RWPE1 (cell line): ENCODE data around the gene CROCC.
"Not testable (repeated sequence)": the region's sequence is repeated elsewhere in the genome, so short reads cannot be mapped to it uniquely, and the experiment has no call there.

Source experiments
- CTCF ChIA-PET: fragments of 350-600 bp; sonication (Branson Sonifier 250); formaldehyde crosslinking; extraction: SDS; loops from one replicate; lab custom pipeline; 2021; lab: Yijun Ruan, JAX
- POLR2A ChIA-PET: fragments of 400-600 bp; formaldehyde crosslinking; extraction: SDS; loops from one replicate; lab custom pipeline; 2020; ENCODE audit warnings: antibody characterized with exemption; ENCODE audit not compliant: low non-redundant PET; lab: Yijun Ruan, JAX
- DNase-seq: peaks from one replicate; pipeline ENCODE4 v3.0.0; 2012; ENCODE audit warnings: low spot score
- H3K27ac ChIP-seq: fragments of 450-650 bp; 2 replicates; pipeline ENCODE4 v1.5.1; 2017
- TF ChIP-seq, protein P1 (sequence below): fragments of 450-650 bp; conservative IDR thresholded peaks from 2 replicates; pipeline ENCODE4 v1.5.1; 2017; ENCODE audit warnings: low read depth, mild to moderate bottlenecking

CROCC gene

DNA sequence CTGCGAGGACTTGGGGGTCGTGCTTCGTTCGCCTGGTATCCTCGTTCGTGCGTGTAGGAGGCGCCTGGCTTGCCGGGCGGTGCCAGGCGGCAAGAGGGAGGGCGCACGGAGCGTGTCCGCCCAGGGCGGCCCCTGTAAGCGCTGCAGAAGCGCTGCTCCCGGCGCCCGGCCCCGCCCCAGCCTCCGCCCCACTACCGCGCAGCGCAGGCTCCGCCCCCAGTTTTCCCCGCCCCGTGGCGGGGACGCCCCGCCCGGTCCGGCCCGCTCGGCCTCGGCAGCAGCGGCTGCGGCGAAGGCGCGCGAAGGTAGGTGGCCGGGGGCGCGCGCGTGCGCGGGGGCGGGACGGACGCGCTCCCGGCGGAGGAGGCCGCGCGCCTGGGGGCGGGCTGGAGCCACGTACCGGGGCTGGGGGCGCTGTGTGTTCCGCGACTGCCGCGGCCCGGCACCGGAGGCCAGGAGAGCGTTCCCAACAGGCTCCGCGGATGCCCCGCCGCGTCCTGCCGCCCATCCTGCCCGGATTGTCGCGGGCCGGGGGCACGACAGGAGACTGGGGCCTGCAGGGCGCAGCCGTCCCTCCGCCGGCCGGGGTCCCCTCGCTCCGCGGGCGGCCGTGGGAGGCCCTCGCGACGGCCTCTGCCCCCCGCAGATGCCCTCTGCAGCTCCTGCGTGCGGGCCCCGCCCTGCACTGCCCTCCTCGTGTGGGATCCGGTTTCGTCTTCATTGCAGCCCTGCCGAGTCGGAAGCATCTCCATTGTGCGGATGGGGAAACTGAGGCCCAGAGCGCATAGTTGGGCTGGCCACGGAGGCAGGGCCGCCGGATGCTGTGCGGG is 7.7 kb upstream of the CROCC start:
- ChIA-PET POLR2A (interaction anchor here (1.0 kb wide), 1 partner anchor 9 kb away, joined by 3 read pairs; no protein-coding TSS in a partner anchor), CTCF (interaction anchor here (0.6 kb wide), 1 partner anchor 34 kb away, joined by 5 read pairs; no protein-coding TSS in a partner anchor)
- TF ChIP-seq, protein P1, sequence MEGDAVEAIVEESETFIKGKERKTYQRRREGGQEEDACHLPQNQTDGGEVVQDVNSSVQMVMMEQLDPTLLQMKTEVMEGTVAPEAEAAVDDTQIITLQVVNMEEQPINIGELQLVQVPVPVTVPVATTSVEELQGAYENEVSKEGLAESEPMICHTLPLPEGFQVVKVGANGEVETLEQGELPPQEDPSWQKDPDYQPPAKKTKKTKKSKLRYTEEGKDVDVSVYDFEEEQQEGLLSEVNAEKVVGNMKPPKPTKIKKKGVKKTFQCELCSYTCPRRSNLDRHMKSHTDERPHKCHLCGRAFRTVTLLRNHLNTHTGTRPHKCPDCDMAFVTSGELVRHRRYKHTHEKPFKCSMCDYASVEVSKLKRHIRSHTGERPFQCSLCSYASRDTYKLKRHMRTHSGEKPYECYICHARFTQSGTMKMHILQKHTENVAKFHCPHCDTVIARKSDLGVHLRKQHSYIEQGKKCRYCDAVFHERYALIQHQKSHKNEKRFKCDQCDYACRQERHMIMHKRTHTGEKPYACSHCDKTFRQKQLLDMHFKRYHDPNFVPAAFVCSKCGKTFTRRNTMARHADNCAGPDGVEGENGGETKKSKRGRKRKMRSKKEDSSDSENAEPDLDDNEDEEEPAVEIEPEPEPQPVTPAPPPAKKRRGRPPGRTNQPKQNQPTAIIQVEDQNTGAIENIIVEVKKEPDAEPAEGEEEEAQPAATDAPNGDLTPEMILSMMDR, result 0 out of 2 replicates have a peak, but pooled peaks have one; percentile 11
- H3K27ac ChIP-seq, result peak overlapping the region; percentile 82
- DNase-seq, result peak; percentile 99

DNA sequence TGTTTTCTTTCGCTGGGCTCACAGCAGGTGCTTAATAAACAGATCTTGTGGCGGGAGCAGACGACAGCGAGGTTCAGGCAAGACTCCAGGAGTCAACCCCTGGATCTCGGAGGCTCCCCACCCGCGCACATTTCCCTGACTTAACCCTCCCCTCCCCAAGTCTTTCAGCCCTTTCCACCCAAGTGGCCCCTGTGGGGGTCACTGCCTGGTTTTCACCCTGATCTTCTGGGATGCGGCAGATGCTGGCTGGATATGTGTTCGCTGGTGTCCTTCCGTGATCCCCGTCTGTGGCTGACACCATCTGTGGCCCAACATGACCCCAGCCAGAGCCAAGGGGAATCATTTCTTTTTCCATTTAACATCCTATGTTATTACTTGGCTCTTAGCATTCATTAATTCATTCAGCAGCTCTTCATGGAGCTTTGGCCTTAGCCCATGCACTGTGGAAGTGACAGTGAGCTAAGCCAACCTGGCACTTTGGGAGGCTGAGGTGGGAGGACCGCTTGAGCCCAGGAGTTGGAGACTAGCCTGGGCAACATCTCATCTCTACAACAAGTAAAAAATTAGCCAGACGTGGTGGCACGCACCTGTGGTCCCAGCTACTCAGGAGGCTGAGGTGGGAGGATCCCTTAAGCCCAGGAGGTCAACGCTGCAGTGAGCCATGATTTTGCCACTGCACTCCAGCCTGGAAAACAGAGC is 6.7 kb upstream of the CROCC start:
- CTCF ChIA-PET, result interaction anchor here (0.6 to 1.0 kb wide), 3 partner anchors 9 to 205 kb away, joined by 3 to 5 read pairs (median 5); no protein-coding TSS in a partner anchor
- POLR2A ChIA-PET, result interaction anchor here (1.0 kb wide), 1 partner anchor 10 kb away, joined by 3 read pairs; no protein-coding TSS in a partner anchor

DNA sequence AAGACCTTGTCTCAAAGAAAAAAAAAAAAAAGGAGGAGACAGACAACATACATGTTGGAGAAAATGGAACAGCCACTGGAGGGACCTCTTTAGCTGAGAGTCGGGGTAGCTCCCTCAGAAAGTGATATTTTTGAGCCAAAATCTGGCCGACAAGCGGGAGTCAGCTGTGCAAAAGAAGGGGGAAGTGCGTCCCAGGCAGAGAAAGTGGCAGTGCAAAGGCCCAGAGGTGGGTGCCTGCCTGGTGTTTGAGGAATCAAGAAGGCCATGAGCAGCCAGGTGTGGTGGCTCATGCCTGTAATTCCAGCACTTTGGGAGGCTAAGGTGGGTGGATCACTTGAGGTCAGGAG is 6.1 kb upstream of the CROCC start:
- TF ChIP-seq, protein P1, result no peak
- peak overlapping the region; percentile 82 for H3K27ac ChIP-seq
- CTCF ChIA-PET, result interaction anchor here (0.6 to 1.0 kb wide), 2 partner anchors 9 to 206 kb away, joined by 3 to 5 read pairs; no protein-coding TSS in a partner anchor
- POLR2A ChIA-PET, result no interaction called here
- no peak for DNase-seq

More for the DNA sequence above, 6.7 kb upstream of the CROCC start:
- peak overlapping the region; percentile 82 for H3K27ac ChIP-seq
- not testable (repeated sequence) for DNase-seq

DNA sequence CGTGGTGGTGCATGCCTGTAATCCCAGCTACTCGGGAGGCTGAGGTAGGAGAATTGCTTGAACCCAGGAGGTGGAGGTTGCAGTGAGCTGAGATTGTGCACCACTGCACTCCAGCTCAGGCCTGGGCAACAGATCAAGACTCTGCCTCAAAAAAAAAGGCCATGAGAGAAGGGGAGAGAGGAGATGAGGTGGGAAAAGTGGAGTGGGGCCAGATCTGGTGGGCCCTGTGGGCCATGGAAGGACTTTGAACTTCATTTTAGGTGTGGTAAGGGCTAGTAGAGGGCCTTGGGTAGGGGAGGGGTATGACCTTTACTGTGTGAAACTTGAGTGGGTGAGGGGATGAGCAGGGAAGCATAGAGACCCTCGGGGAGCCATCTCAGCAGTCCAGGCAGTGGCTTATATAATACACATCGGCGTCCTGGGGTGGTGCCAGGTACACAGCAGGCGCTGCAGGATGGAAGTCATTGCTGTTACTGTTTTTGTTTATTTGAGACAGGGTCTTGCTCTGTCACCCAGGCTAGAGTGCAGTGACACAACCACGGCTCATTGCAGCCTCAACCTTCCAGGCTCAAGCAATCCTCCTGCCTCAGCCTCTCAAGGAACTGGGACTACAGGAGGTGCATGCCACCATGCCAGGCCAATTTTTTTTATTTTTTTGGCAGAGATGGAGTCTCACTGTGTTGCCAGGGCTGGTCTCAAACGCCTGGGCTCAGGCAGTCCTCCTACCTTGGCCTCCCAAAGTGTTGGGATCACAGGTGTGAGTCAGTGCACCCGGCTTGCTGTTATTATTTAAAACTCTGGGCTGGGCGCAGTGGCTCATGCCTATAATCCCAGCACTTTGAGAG is 5.5 kb upstream of the CROCC start:
- CTCF ChIA-PET, result interaction anchor here (1.0 kb wide), 1 partner anchor 8 kb away, joined by 5 read pairs; no protein-coding TSS in a partner anchor
- peak overlapping the region; percentile 82 for H3K27ac ChIP-seq
- POLR2A ChIA-PET, DNase-seq: not testable (repeated sequence)

DNA sequence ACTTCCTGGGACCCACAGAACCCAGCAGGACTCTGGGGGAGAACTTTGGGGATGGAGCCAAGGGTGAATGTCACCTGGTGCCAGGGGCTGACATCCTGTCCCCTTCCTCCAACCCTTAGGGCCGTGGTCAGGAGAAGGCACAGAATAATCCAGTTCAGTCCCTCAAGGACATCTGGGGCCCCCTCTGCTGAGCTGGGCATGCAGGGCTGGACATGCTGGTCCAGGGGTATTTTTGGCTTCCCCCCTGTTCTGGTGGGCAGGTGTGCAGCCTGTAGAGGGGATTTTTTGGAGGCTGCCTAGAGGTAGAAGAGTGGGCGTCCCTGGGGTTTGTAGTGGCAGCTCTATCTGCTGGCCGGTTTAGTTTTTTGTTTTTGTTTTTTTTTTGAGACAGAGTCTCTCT is 3.4 kb upstream of the CROCC start:
- H3K27ac ChIP-seq, result 0 out of 2 replicates have a peak overlapping the region, but pooled peaks have one; percentile 12
- ChIA-PET POLR2A (no interaction called here), CTCF (no interaction called here)
- TF ChIP-seq, protein P1, result no peak
- no peak for DNase-seq

DNA sequence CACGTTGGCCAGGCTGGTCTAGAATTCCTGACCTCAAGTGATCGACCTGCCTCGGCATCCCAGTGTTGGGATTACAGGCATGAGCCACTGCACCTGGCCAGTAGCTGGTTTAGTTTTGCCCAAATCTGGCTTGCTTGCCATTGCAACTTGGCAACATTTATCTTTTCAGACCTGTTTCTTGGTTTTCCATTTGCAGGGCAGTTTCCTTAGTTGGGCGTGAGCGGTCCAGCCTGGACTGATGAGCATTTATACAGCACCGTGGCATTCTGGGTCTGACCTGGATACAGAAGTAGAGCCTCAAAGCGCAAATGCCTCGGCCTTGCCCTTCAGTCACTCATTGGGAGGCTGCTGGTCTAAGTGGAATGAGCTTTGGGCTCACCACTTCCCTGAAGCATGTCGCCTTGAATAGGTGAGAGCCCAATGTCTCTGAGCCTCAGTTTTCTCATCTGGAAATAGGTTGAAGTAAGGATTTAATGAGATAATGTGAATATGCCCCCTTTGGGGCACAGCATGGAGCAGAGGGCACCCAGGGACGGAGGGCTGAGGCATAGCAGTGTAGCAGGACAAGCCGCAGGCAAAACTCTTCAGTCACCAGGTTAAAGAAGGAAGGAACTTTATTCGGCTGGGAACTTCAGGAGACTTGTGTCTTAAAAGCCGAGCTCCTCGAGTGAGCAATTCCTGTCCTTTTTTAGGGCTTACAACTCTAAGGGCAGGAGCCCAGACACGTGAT is 2.6 kb upstream of the CROCC start:
- DNase-seq, result not testable (repeated sequence)
- CTCF ChIA-PET, result interaction anchor here (1.1 kb wide), 1 partner anchor 310 kb away, joined by 4 read pairs; no protein-coding TSS in a partner anchor
- peak overlapping the region; percentile 12; the same call in 1 of the 2 replicates for H3K27ac ChIP-seq
- POLR2A ChIA-PET, result interaction anchor here (0.6 kb wide), 1 partner anchor 136 kb away, joined by 3 read pairs; no protein-coding TSS in a partner anchor

DNA sequence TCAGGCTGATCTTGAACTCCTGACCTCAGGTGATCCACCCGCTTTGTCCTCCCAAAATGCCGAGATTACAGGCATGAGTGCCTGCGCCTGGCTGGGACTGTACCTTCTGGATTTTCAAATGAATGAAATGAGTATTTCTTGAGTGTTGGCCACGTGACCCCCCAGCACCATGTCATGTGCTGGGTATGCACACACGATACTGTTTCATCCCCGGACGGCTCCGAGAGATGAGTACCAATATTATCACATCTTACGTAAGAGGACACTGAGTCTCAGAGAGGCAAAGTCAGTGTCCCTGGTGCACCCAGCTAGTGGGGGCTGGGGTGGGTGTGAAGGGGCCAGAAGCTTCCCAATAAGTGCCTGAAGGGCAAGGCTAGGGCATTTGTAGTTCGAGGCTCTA is 780 bp upstream of the CROCC start:
- TF ChIP-seq, protein P1, result no peak
- no peak for DNase-seq
- ChIA-PET POLR2A (no interaction called here), CTCF (no interaction called here)
- peak overlapping the region; percentile 97 for H3K27ac ChIP-seq
